ENCODE measurements around the gene TSPAN14. TPM values are rescaled to one million over a fixed set of nuclear protein-coding genes. Genes with fewer than 3 reads are reported as not detected.

Gene TSPAN14
- total and polyA plus RNA-seq, 2 of the 8 experiments (the other 6 are each of a cell fraction or from before 2014, with no cell fraction given), result 47.4 to 57.8 TPM

DNA sequence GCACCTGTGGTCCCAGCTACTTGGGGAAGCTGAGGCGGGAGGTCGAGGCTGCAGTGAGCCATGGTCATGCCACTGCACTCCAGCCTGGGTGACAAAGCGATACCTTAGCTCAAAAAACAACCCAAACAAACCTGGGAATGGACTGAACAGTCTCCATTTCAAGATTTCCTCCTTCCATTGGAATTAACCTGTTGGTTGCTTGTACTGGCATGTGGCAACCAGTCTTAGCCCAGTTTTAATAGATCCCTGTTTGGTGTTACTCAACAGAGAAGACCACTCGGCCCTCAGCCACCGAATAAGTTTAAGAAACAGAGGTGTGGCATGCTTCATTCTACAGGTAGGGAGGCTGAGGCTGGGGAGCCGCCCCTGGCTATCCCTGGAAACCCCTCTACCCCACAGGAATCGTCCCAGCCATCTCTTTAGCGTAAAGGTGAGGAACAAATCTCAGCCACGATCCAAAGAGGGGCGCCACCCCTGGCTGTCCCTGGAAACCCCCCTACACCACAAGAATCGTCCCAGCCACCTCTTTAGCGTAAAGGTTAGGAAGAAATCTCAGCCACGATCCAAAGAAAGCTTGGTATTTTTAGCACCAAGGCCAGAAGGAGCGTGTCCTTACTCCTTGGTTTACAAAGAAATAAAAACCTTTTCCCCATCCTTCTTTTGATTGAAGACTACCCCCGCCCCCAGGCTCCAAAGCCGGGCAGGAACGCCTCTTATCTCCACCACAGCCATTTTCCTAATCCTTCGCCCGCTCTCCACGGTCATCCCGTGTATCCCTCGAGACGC lies 861 bp upstream of the TSPAN14 start:
- Histone ChIP-seq H2BK15ac (ENCODE audit: low read length) (peak overlapping the region; percentile 98; the same call in 1 of the 2 replicates), H4K91ac (replicated peaks; ENCODE audit: insufficient read length, low read length) (peak overlapping the region; percentile 85), H3K27ac (ENCODE audit: low read depth, low read length) (peak overlapping the region; percentile 2; the same call in 1 of the 2 replicates), H4K5ac (ENCODE audit: insufficient read length, low read depth, low read length) (peak overlapping the region; percentile 82), H3K4me3 (ENCODE audit: extremely low read depth in 1 of 4, insufficient read depth in 2 of 4, low read depth in 3 of 4, low read length in 4 of 4) (peak overlapping the region; percentile 43 to 80 (median 66)), H2BK20ac (ENCODE audit: low read length) (no peak overlapping the region), H3K14ac (ENCODE audit: insufficient read length) (no peak overlapping the region), H3K56ac (replicated peaks; ENCODE audit: insufficient read length, low read depth, low read length) (peak overlapping the region; percentile 22), H3K9me3 (ENCODE audit: insufficient read depth in 2 of 2, low read depth in 1 of 2, low read length in 1 of 2) (no peaks in the 10 kb centered on the region), H2BK120ac (replicated peaks; ENCODE audit: low read depth, low read length) (no peak overlapping the region), H2AFZ (ENCODE audit: low read length) (peak overlapping the region; percentile 18; the same call in 1 of the 2 replicates), H3K18ac (ENCODE audit: extremely low read depth, low read length) (peak overlapping the region; percentile 93), H2BK12ac (ENCODE audit: low read depth, low read length) (no peak overlapping the region), H3K4me2 (ENCODE audit: insufficient read depth in 1 of 2, low read depth in 2 of 2, low read length in 2 of 2) (peak overlapping the region; percentile 77 to 80), H3K4ac (replicated peaks; ENCODE audit: insufficient read length, low read depth, low read length) (peak overlapping the region; percentile 98), H3K9ac (replicated peaks in 1 of 4; ENCODE audit: extremely low read depth in 1 of 4, low read depth in 3 of 4, low read length in 3 of 4) (peak overlapping the region in 3 of 4 experiments; percentile 54 to 89 (median 71); a peak in 6 of 7 replicates), H3K79me2 (ENCODE audit: control insufficient read depth in 1 of 2, insufficient read depth in 2 of 2, low read length in 2 of 2) (peaks cover 11 to 30% of the 10 kb centered on the region in 2 experiments), H2BK5ac (ENCODE audit: low read depth, low read length) (no peak overlapping the region), H3K23me2 (ENCODE audit: low read depth, low read length) (peaks cover 9% of the 10 kb centered on the region; the same call in 1 of the 2 replicates), H3K79me1 (ENCODE audit: low read depth, low read length) (peaks cover 4% of the 10 kb centered on the region; the same call in 1 of the 2 replicates), H3K36me3 (ENCODE audit: control insufficient read depth in 2 of 4, insufficient read depth in 4 of 4, low read length in 3 of 4) (no peaks in the 10 kb centered on the region), H3K23ac (ENCODE audit: insufficient read length) (no peak overlapping the region), H2AK5ac (ENCODE audit: low read depth, low read length) (no peak overlapping the region), H4K8ac (ENCODE audit: extremely low read depth, insufficient read depth, low read length) (peak overlapping the region; percentile 83; the same call in 1 of the 2 replicates), H4K20me1 (replicated peaks in 1 of 2; ENCODE audit: control insufficient read depth in 1 of 2, insufficient read depth in 2 of 2, low read length in 2 of 2) (peaks cover 13 to 24% of the 10 kb centered on the region in 2 experiments), H3K4me1 (replicated peaks in 1 of 4; ENCODE audit: control insufficient read depth in 3 of 4, insufficient read depth in 4 of 4, low read length in 3 of 4) (peaks cover 11 to 19% (median 15%) of the 10 kb centered on the region in 4 experiments), H3K27me3 (replicated peaks in 1 of 4; ENCODE audit: control insufficient read depth in 3 of 4, extremely low read depth in 1 of 4, insufficient read depth in 3 of 4, low read length in 3 of 4) (peaks cover 0 to 4% (median 0%) of the 10 kb centered on the region in 4 experiments; a peak in 2 of 7 replicates)
- ChIA-PET POLR2A (ENCODE audit: partially characterized antibody) (interaction anchor here (0.7 to 3.3 kb wide), 6 partner anchors 11 to 89 kb away, joined by 3 to 18 read pairs (median 3); no protein-coding TSS in a partner anchor), CTCF (ENCODE audit: partially characterized antibody) (interaction anchor here (0.7 to 38.4 kb wide), 6 partner anchors 10 to 159 kb away, joined by 3 to 1263 read pairs (median 12); no protein-coding TSS in a partner anchor)
- WGBS, 2 experiments (ENCODE audit: extremely low coverage in 1 of 2, insufficient coverage in 1 of 2, insufficient read length in 1 of 2, insufficient replicate concordance in 2 of 2, low coverage in 1 of 2, low lambda C conversion rate in 2 of 2, missing lambda C conversion rate in 1 of 2), result 27% methylated on average over 19 of the region's 23 CpGs; no CpG with 5 or more reads in 1 of the 2 experiments
- no peak for FAIRE-seq
- peak in 1 of 2 experiments; percentile 63 for DNase-seq (ENCODE audit: low read depth in 1 of 2, low spot score in 2 of 2)
- TF ChIP-seq SP4 (IDR thresholded peaks at IDR 0.05; ENCODE audit: low read length) (no peak), CHD1 (IDR thresholded peaks at IDR 0.05; ENCODE audit: low read depth, low read length) (no peak; the same call in 1 of the 2 replicates), RBBP5 (IDR thresholded peaks at IDR 0.05; ENCODE audit: borderline replicate concordance, low read depth, low read length) (no peak), GTF2F1 (IDR thresholded peaks at IDR 0.05; ENCODE audit: borderline replicate concordance, low read depth, low read length) (no peak), RAD21 (IDR thresholded peaks at IDR 0.05 in 1 of 2, conservative IDR thresholded peaks at IDR 0.05 in 1 of 2; ENCODE audit: low read depth in 2 of 2, low read length in 2 of 2) (no peak; a peak in 1 of 4 replicates), RFX5 (IDR thresholded peaks at IDR 0.05; ENCODE audit: borderline replicate concordance, low read depth, low read length) (no peak), KDM1A (IDR thresholded peaks at IDR 0.05; ENCODE audit: borderline replicate concordance, low read length) (no peak), EP300 (IDR thresholded peaks at IDR 0.05; ENCODE audit: borderline replicate concordance in 1 of 2, low read depth in 2 of 2, low read length in 2 of 2) (0 out of 3 replicates have a peak, but pooled peaks of 1 of the 2 experiments have one; percentile 34)
- TF ChIP-seq, protein P1, sequence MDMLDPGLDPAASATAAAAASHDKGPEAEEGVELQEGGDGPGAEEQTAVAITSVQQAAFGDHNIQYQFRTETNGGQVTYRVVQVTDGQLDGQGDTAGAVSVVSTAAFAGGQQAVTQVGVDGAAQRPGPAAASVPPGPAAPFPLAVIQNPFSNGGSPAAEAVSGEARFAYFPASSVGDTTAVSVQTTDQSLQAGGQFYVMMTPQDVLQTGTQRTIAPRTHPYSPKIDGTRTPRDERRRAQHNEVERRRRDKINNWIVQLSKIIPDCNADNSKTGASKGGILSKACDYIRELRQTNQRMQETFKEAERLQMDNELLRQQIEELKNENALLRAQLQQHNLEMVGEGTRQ (IDR thresholded peaks at IDR 0.05; ENCODE audit: low read length), result no peak
